GM23248 (cell line): Measurements from ENCODE around the gene PSAP. TPM values are rescaled to one million over a fixed set of nuclear protein-coding genes. Genes with fewer than 3 reads are reported as not detected.

Source experiments
- DNase-seq: peaks from one replicate; pipeline ENCODE4 v3.0.0-alpha.2; 2015
- H2AFZ ChIP-seq: fragments of 200-600 bp; sonication (generic); 2 replicates; pipeline ENCODE4 v1.6.1; 2016; ENCODE audit warnings: antibody characterized with exemption
- H3F3A ChIP-seq: fragments of 200-600 bp; sonication (generic); 2 replicates; pipeline ENCODE4 v1.6.1; 2016; ENCODE audit warnings: mild to moderate bottlenecking, antibody characterized with exemption, mixed run types; ENCODE audit not compliant: insufficient read depth
- H3K27ac ChIP-seq: fragments of 200-600 bp; sonication (generic); 2 replicates; pipeline ENCODE4 v1.5.1; 2016; ENCODE audit warnings: mild to moderate bottlenecking
- H3K27me3 ChIP-seq: fragments of 200-600 bp; sonication (generic); replicated peaks from 2 replicates; pipeline ENCODE4 v1.6.1; 2016; ENCODE audit warnings: mild to moderate bottlenecking; ENCODE audit not compliant: insufficient read depth
- H3K36me3 ChIP-seq: fragments of 200-600 bp; sonication (generic); 2 replicates; pipeline ENCODE4 v1.6.1; 2016; ENCODE audit warnings: low read depth, mild to moderate bottlenecking
- H3K4me1 ChIP-seq: fragments of 200-600 bp; sonication (generic); 2 replicates; pipeline ENCODE4 v1.6.1; 2016; ENCODE audit warnings: mild to moderate bottlenecking; ENCODE audit not compliant: insufficient read depth
- H3K4me2 ChIP-seq: fragments of 200-600 bp; sonication (generic); one replicate; pipeline ENCODE4 v1.6.1; 2016; ENCODE audit warnings: mild to moderate bottlenecking; ENCODE audit not compliant: unreplicated experiment
- H3K4me3 ChIP-seq: fragments of 200-600 bp; sonication (generic); 2 replicates; pipeline ENCODE4 v1.5.1; 2016; ENCODE audit warnings: mild to moderate bottlenecking
- H3K79me2 ChIP-seq: fragments of 200-600 bp; sonication (generic); 2 replicates; pipeline ENCODE4 v1.6.1; 2016; ENCODE audit warnings: mild to moderate bottlenecking; ENCODE audit not compliant: insufficient read depth
- H3K9ac ChIP-seq: fragments of 200-600 bp; sonication (generic); 2 replicates; pipeline ENCODE4 v1.6.1; 2016; ENCODE audit warnings: mild to moderate bottlenecking
- H3K9me2 ChIP-seq: fragments of 200-600 bp; sonication (generic); 2 replicates; pipeline ENCODE4 v1.6.1; 2016; ENCODE audit warnings: mixed run types, mild to moderate bottlenecking, moderate library complexity; ENCODE audit not compliant: insufficient read depth
- H3K9me3 ChIP-seq: fragments of 200-600 bp; sonication (generic); one replicate; pipeline ENCODE4 v1.6.1; 2017; ENCODE audit warnings: low read depth
- H4K20me1 ChIP-seq: fragments of 200-600 bp; sonication (generic); 2 replicates; pipeline ENCODE4 v1.6.0; 2016; ENCODE audit not compliant: insufficient read depth
- EZH2 ChIP-seq: fragments of 200-600 bp; sonication (generic); IDR thresholded peaks from 2 replicates; pipeline ENCODE4 v1.6.1; 2018; ENCODE audit warnings: antibody characterized with exemption, mild to moderate bottlenecking; ENCODE audit not compliant: insufficient read depth, poor library complexity, severe bottlenecking
- EZH2phosphoT487 ChIP-seq: fragments of 200-600 bp; sonication (generic); IDR thresholded peaks from 2 replicates; pipeline ENCODE4 v1.6.1; 2018; ENCODE audit warnings: antibody characterized with exemption, moderate library complexity, mild to moderate bottlenecking, low read depth; ENCODE audit not compliant: insufficient read depth
- WGBS, 2 experiments: methylation state at CpG; one replicate each; pipeline ENCODE4 v1.1.6; 2015 to 2017; ENCODE audit warnings: low lambda C conversion rate in 2 of 2, low coverage in 1 of 2; ENCODE audit errors: missing lambda C conversion rate in 2 of 2; 5-methylcytosine and 5-hydroxymethylcytosine counted together
- in situ Hi-C: fragments of 300-500 bp; cut with MboI; formaldehyde crosslinking; loops from 2 replicates; pipeline ENCODE4 v1.15.0; 2020
- polyA plus RNA-seq: library from polyadenylated mRNA; unstranded; fragments of >200 nt; fragmentation: Nextera tagmentation; extraction: Ambion mirVana; gene quantifications from 2 replicates; pipeline ENCODE4 v1.2.1, GENCODE V29; 2016
- total RNA-seq: library from RNA; depleted of rRNA; stranded (reverse); fragments of >200 nt; shearing (Covaris generic); gene quantifications from 2 replicates; pipeline ENCODE4 v1.2.3, GENCODE V29; 2014

PSAP gene
- total and polyA plus RNA-seq, 2 experiments from 2014 or later = 715 to 1,142 TPM

- Histone ChIP-seq H3K4me1 (no peaks in the 10 kb centered on the region), H4K20me1 (no peaks in the 10 kb centered on the region), H3F3A (no peaks in the 10 kb centered on the region), H3K9me3 (no peaks in the 10 kb centered on the region), H3K27ac (no peak overlapping the region), H3K4me2 (no peak overlapping the region), H2AFZ (no peak overlapping the region), H3K79me2 (no peaks in the 10 kb centered on the region), H3K36me3 (no peaks in the 10 kb centered on the region), H3K9me2 (no peaks in the 10 kb centered on the region), H3K9ac (no peak overlapping the region), H3K27me3 (no peaks in the 10 kb centered on the region; the same call in 1 of the 2 replicates), H3K4me3 (no peak overlapping the region)
- in situ Hi-C loops = no loop called here
- TF ChIP-seq EZH2phosphoT487 = no peak
- no peak for TF ChIP-seq EZH2
- 64 to 68% methylated on average over 11 of the region's 11 CpGs for WGBS, 2 experiments
- no peak for DNase-seq
Measured at GRCh38 chr10:71778071-71778825, 72.8 kb downstream of the PSAP start.

GRCh38 chr10:71777213-71777985, 73.7 kb downstream of the PSAP start:
- Histone ChIP-seq H3F3A (no peaks in the 10 kb centered on the region), H3K4me3 (no peak overlapping the region), H3K36me3 (no peaks in the 10 kb centered on the region), H3K4me1 (no peaks in the 10 kb centered on the region; the same call in 1 of the 2 replicates), H3K9ac (no peak overlapping the region), H3K9me3 (no peaks in the 10 kb centered on the region), H3K4me2 (no peak overlapping the region), H3K27me3 (no peaks in the 10 kb centered on the region), H3K79me2 (peaks cover 8% of the 10 kb centered on the region; the same call in 1 of the 2 replicates), H3K9me2 (no peaks in the 10 kb centered on the region), H3K27ac (no peak overlapping the region), H2AFZ (no peak overlapping the region), H4K20me1 (no peaks in the 10 kb centered on the region)
- TF ChIP-seq EZH2 (no peak), EZH2phosphoT487 (no peak)
- no peak for DNase-seq
- WGBS, 2 experiments = 80 to 81% methylated on average over 17 of the region's 17 CpGs
- in situ Hi-C loops = no loop called here

- Histone ChIP-seq H3F3A (peaks cover 5% of the 10 kb centered on the region; the same call in 1 of the 2 replicates), H3K9ac (no peak overlapping the region), H4K20me1 (no peaks in the 10 kb centered on the region), H3K36me3 (no peaks in the 10 kb centered on the region), H3K27ac (no peak overlapping the region), H3K4me2 (no peak overlapping the region), H3K79me2 (peaks cover 16% of the 10 kb centered on the region; the same call in 1 of the 2 replicates), H3K9me2 (no peaks in the 10 kb centered on the region), H2AFZ (no peak overlapping the region), H3K4me1 (peaks cover 6% of the 10 kb centered on the region), H3K4me3 (no peak overlapping the region), H3K27me3 (no peaks in the 10 kb centered on the region), H3K9me3 (no peaks in the 10 kb centered on the region)
- DNase-seq = no peak
- in situ Hi-C loops = no loop called here
- 68 to 74% methylated on average over 2 of the region's 2 CpGs for WGBS, 2 experiments
- TF ChIP-seq EZH2phosphoT487 = no peak
- TF ChIP-seq EZH2 = no peak
Measured at GRCh38 chr10:71776481-71776925, 74.5 kb downstream of the PSAP start.

- 81 to 84% methylated on average over 3 of the region's 3 CpGs for WGBS, 2 experiments
- TF ChIP-seq EZH2phosphoT487 = no peak
- TF ChIP-seq EZH2 = no peak
- H2AFZ ChIP-seq = no peak overlapping the region
- no peaks in the 10 kb centered on the region for H3K9me2 ChIP-seq
- no peak overlapping the region for H3K9ac ChIP-seq
- no peaks in the 10 kb centered on the region for H4K20me1 ChIP-seq
- H3K79me2 ChIP-seq = peaks cover 25% of the 10 kb centered on the region; the same call in 1 of the 2 replicates
- peaks cover 19% of the 10 kb centered on the region for H3K4me1 ChIP-seq
- in situ Hi-C loops = no loop called here
- H3K4me3 ChIP-seq = no peak overlapping the region
- H3F3A ChIP-seq = peaks cover 8% of the 10 kb centered on the region
- H3K9me3 ChIP-seq = no peaks in the 10 kb centered on the region
- no peaks in the 10 kb centered on the region for H3K27me3 ChIP-seq
- no peak overlapping the region for H3K4me2 ChIP-seq
- DNase-seq = no peak
- H3K27ac ChIP-seq = no peak overlapping the region
- H3K36me3 ChIP-seq = no peaks in the 10 kb centered on the region
Measured at GRCh38 chr10:71774916-71775702, 75.9 kb downstream of the PSAP start.
